Measurements from ENCODE around the gene KLF6. TPM values are rescaled to one million over a fixed set of nuclear protein-coding genes. Genes with fewer than 3 reads are reported as not detected.
A peak's percentile ranks its signal among the peaks of the same experiment; 100 is the strongest.

The KLF6 gene
- total and polyA plus RNA-seq, 8 donors, result 25.9 to 187 (median 94.0) TPM

GRCh38 chr10:3773460-3774017, 11.5 kb downstream of the KLF6 start:
- DNase-seq, result no peak
- Histone ChIP-seq H3K27me3 (no peaks in the 10 kb centered on the region), H3K4me1 (peaks cover 19 to 48% (median 32%) of the 10 kb centered on the region in 4 donors), H3K4me3 (no peak overlapping the region), H3K36me3 (peaks cover 22 to 39% (median 29%) of the 10 kb centered on the region in 4 donors), H3K9me3 (no peaks in the 10 kb centered on the region), H3K27ac (peak overlapping the region in 3 of 5 donors; percentile 100)
- intact Hi-C loops (cut with DNase I; ENCODE audit: low total_unique reads), result loop anchor here (10.0 kb wide), 1 partner anchor 539 kb away; no protein-coding TSS in a partner anchor
- TF ChIP-seq CTCF (IDR thresholded peaks at IDR 0.05) (no peak), POLR2A (IDR thresholded peaks at IDR 0.05) (no peak), POLR2AphosphoS5 (IDR thresholded peaks at IDR 0.05) (peak in 1 of 3 donors; percentile 2), EP300 (IDR thresholded peaks at IDR 0.05) (no peak)
- WGBS, 5 donors, result 76 to 89% (median 83%) methylated on average over 10 of the region's 10 CpGs

GRCh38 chr10:3772361-3773171, 12.4 kb downstream of the KLF6 start:
- no peak overlapping the region for H3K4me3 ChIP-seq
- intact Hi-C loops (cut with DNase I; ENCODE audit: low total_unique reads), result loop anchor here (10.0 kb wide), 1 partner anchor 538 kb away; no protein-coding TSS in a partner anchor
- DNase-seq, result no peak
- TF ChIP-seq EP300 (IDR thresholded peaks at IDR 0.05) (no peak), POLR2AphosphoS5 (IDR thresholded peaks at IDR 0.05) (no peak), CTCF (IDR thresholded peaks at IDR 0.05) (no peak), POLR2A (IDR thresholded peaks at IDR 0.05) (no peak)
- peak overlapping the region in 1 of 5 donors; percentile 7 for H3K27ac ChIP-seq
- H3K36me3 ChIP-seq, result peaks cover 13 to 29% (median 19%) of the 10 kb centered on the region in 4 donors
- H3K4me1 ChIP-seq, result peaks cover 10 to 38% (median 22%) of the 10 kb centered on the region in 4 donors
- H3K9me3 ChIP-seq, result no peaks in the 10 kb centered on the region
- WGBS, 5 donors, result 88 to 95% (median 90%) methylated on average over 10 of the region's 10 CpGs
- H3K27me3 ChIP-seq, result no peaks in the 10 kb centered on the region

- TF ChIP-seq EP300 (IDR thresholded peaks at IDR 0.05), result no peak
- TF ChIP-seq POLR2A (IDR thresholded peaks at IDR 0.05), result no peak
- no peak for TF ChIP-seq CTCF (IDR thresholded peaks at IDR 0.05)
- no peak for TF ChIP-seq POLR2AphosphoS5 (IDR thresholded peaks at IDR 0.05)
- Histone ChIP-seq H3K9me3 (no peaks in the 10 kb centered on the region), H3K36me3 (peaks cover 0 to 15% (median 5%) of the 10 kb centered on the region in 4 donors), H3K27me3 (no peaks in the 10 kb centered on the region), H3K4me1 (peaks cover 0 to 31% (median 6%) of the 10 kb centered on the region in 4 donors), H3K27ac (peak overlapping the region in 1 of 5 donors; percentile 50), H3K4me3 (no peak overlapping the region)
- intact Hi-C loops (cut with DNase I; ENCODE audit: low total_unique reads), result loop anchor here (10.0 kb wide), 1 partner anchor 536 kb away; no protein-coding TSS in a partner anchor
- WGBS, 5 donors, result 90 to 97% (median 96%) methylated on average over 8 of the region's 8 CpGs
- no peak for DNase-seq
Measured at GRCh38 chr10:3770611-3771110, 14.3 kb downstream of the KLF6 start.

- TF ChIP-seq POLR2AphosphoS5 (IDR thresholded peaks at IDR 0.05) (no peak), CTCF (IDR thresholded peaks at IDR 0.05) (no peak), EP300 (IDR thresholded peaks at IDR 0.05) (no peak), POLR2A (IDR thresholded peaks at IDR 0.05) (no peak)
- Histone ChIP-seq H3K9me3 (no peaks in the 10 kb centered on the region), H3K4me1 (peaks cover 0 to 31% (median 4%) of the 10 kb centered on the region in 4 donors), H3K36me3 (peaks cover 0 to 5% (median 3%) of the 10 kb centered on the region in 4 donors), H3K4me3 (no peak overlapping the region), H3K27me3 (no peaks in the 10 kb centered on the region), H3K27ac (peak overlapping the region in 2 of 5 donors; percentile 48 to 50)
- 68 to 80% (median 72%) methylated on average over 4 of the region's 4 CpGs for WGBS, 5 donors
- intact Hi-C loops (cut with DNase I; ENCODE audit: low total_unique reads), result no loop called here
- DNase-seq, result no peak
Measured at GRCh38 chr10:3769556-3769955, 15.5 kb downstream of the KLF6 start.
